ENCODE measurements around the gene PER1.

Gene PER1

DNA sequence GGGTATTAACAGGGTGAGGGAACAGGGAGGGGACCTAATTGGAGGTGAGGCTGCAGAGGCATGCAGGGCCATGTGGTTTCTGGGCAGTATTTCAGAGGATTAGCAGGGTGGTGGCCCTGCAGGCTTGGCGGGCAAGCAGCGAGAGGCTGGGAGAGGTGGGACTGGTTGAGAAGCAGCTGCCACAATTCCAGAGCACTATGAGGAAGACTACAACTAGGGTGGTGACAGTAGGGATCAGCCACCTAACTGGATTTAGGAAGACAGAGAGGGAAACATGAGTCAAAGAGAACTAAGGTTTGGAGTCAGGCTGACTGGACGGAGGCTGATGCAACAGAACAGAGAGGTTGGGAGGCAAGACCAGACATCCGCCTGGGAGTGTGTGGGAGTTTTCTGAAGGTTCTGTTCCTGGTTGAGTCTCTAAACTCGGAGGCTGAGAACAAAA is 46.2 kb downstream of the PER1 start:
- ChIA-PET POLR2A (no interaction called here), CTCF (interaction anchor here (2.1 to 2.3 kb wide), 2 partner anchors 13 to 45 kb away, joined by 6 to 8 read pairs; no protein-coding TSS in a partner anchor)
- TF ChIP-seq L3MBTL2 (conservative IDR thresholded peaks at IDR 0.05): no peak
- TF ChIP-seq HDGF (IDR thresholded peaks at IDR 0.05; ENCODE audit: borderline replicate concordance): no peak
- no peak for TF ChIP-seq FOXA1 (IDR thresholded peaks at IDR 0.05)
- no peak for TF ChIP-seq ELF4 (IDR thresholded peaks at IDR 0.05)
- no peak for TF ChIP-seq BHLHE40 (IDR thresholded peaks at IDR 0.05; ENCODE audit: borderline replicate concordance)
- TF ChIP-seq, protein P1, sequence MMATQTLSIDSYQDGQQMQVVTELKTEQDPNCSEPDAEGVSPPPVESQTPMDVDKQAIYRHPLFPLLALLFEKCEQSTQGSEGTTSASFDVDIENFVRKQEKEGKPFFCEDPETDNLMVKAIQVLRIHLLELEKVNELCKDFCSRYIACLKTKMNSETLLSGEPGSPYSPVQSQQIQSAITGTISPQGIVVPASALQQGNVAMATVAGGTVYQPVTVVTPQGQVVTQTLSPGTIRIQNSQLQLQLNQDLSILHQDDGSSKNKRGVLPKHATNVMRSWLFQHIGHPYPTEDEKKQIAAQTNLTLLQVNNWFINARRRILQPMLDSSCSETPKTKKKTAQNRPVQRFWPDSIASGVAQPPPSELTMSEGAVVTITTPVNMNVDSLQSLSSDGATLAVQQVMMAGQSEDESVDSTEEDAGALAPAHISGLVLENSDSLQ (IDR thresholded peaks at IDR 0.05): no peak
- no peak for TF ChIP-seq CTBP1 (IDR thresholded peaks at IDR 0.05; ENCODE audit: borderline replicate concordance)
- TF ChIP-seq ZNF384 (IDR thresholded peaks at IDR 0.05): no peak
- TF ChIP-seq SP1 (IDR thresholded peaks at IDR 0.05): no peak
- TF ChIP-seq TARDBP (IDR thresholded peaks at IDR 0.05): no peak
- TF ChIP-seq ARNT (IDR thresholded peaks at IDR 0.05): no peak
- TF ChIP-seq NFRKB (IDR thresholded peaks at IDR 0.05): no peak
- no peak for TF ChIP-seq SUZ12 (IDR thresholded peaks at IDR 0.05)
- no peak for TF ChIP-seq FOXK2 (IDR thresholded peaks at IDR 0.05)
- DNase-seq (ENCODE audit: extremely low spot score): no peak

DNA sequence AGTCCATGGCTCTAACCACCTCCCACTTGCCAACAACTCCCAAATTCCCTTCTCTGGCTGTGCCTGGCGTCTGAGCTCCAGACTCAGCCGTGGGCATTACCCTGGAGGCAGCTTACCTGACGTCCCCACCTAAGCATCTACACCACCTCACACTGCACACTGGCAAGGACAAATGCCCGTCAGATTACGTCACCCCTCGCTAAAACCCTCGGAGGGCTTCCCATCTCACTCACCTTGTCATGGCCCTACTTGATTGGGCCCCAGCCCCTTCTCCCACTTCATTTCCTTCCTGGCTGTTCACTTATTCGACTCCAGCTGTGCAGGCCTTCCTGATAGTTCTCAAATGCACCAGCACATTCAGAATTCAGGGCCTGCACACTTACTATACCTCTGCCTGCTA is 47.3 kb downstream of the PER1 start:
- ChIA-PET POLR2A (interaction anchor here (1.4 kb wide), 1 partner anchor 69 kb away, joined by 3 read pairs; no protein-coding TSS in a partner anchor), CTCF (interaction anchor here (1.2 to 2.3 kb wide), 4 partner anchors 11 to 44 kb away, joined by 6 to 9 read pairs (median 7); no protein-coding TSS in a partner anchor)
- no peak for TF ChIP-seq ELF4 (IDR thresholded peaks at IDR 0.05)

DNA sequence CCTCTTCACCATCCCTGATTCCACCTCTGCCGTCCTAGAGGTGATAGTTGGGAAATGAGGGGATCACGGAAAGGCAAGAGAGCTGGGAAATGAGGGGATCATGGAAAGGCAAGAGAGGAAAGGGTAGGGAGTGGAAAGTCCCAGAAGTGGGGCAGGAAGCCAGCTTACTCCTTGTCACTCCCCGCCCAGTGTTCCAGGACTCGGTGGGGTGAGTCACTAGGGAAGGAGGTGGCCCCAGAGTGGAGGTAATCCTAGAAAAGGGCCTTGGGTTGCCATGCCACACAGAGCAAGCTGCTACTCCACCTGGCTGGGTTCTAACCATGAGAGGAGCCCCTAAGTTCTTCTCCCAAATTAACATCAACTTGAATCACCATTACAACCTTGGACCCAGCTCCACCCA is 48.7 kb downstream of the PER1 start:
- no peak for DNase-seq (ENCODE audit: extremely low spot score)
- CTCF ChIA-PET: interaction anchor here (0.6 to 2.1 kb wide), 4 partner anchors 9 to 255 kb away, joined by 3 to 9 read pairs (median 6); no protein-coding TSS in a partner anchor
- TF ChIP-seq, protein P1 (IDR thresholded peaks at IDR 0.05): no peak
- no peak for TF ChIP-seq ELF4 (IDR thresholded peaks at IDR 0.05)
- no peak for TF ChIP-seq FOXK2 (IDR thresholded peaks at IDR 0.05)
- TF ChIP-seq FOXM1 (IDR thresholded peaks at IDR 0.05; ENCODE audit: borderline replicate concordance): no peak
- no peak for TF ChIP-seq ARNT (IDR thresholded peaks at IDR 0.05)
- no peak for TF ChIP-seq HDGF (IDR thresholded peaks at IDR 0.05; ENCODE audit: borderline replicate concordance)
- TF ChIP-seq SUZ12 (IDR thresholded peaks at IDR 0.05): no peak
- no peak for TF ChIP-seq L3MBTL2 (conservative IDR thresholded peaks at IDR 0.05)
- TF ChIP-seq FOXA1 (IDR thresholded peaks at IDR 0.05): no peak
- POLR2A ChIA-PET: interaction anchor here (1.4 kb wide), 1 partner anchor 70 kb away, joined by 3 read pairs; no protein-coding TSS in a partner anchor

More for the DNA sequence above, 47.3 kb downstream of the PER1 start:
- DNase-seq (ENCODE audit: extremely low spot score): no peak

DNA sequence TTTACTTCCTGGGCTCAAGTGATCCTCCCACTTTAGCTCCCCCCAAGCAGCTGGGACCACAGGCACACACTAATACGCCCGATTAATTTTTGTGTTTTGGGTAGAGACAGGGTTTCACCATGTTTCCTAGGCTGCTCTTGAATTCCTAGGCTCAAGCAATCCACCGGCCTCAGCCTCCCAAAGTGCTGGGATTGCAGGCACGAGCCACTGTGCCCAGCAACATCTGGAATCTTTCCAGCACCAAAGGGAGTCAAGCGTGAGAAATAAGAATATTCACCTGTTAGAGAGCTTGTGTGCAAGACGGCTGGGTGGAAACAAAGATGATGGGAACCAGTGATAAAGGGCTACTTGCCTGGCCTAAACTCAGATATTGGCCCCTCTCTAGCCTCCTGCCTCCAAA is 50.5 kb downstream of the PER1 start:
- ChIA-PET CTCF (no interaction called here), POLR2A (no interaction called here)
- no peak for DNase-seq (ENCODE audit: extremely low spot score)
- TF ChIP-seq NFRKB (IDR thresholded peaks at IDR 0.05) (no peak), FOXM1 (IDR thresholded peaks at IDR 0.05; ENCODE audit: borderline replicate concordance) (no peak), ELF4 (IDR thresholded peaks at IDR 0.05) (no peak), SP1 (IDR thresholded peaks at IDR 0.05) (no peak), FOXK2 (IDR thresholded peaks at IDR 0.05) (no peak)

DNA sequence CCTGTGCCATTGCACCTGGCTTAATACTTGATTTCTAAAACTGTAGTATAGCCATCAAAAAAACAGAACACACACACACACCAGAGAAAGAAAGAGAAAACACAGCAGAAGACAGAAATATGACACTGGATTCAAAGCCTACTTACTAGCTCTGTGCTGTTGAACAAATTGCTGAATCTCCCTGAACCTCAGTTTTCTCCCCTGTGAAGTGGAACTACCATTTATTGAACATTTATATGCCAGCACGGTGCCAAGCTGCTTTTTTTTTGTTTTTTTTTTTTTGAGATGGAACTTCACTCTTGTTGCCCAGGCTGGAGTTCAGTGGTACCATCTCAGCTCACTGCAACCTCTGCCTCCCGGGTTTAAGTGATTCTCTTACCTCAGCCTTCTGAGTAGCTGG is 51.4 kb downstream of the PER1 start:
- CTCF ChIA-PET: no interaction called here
- POLR2A ChIA-PET: no interaction called here
- TF ChIP-seq HDGF (IDR thresholded peaks at IDR 0.05; ENCODE audit: borderline replicate concordance) (no peak), FOXA1 (IDR thresholded peaks at IDR 0.05) (no peak), ZNF384 (IDR thresholded peaks at IDR 0.05) (no peak), FOXK2 (IDR thresholded peaks at IDR 0.05) (no peak), CTBP1 (IDR thresholded peaks at IDR 0.05; ENCODE audit: borderline replicate concordance) (no peak), SUZ12 (IDR thresholded peaks at IDR 0.05) (no peak), L3MBTL2 (conservative IDR thresholded peaks at IDR 0.05) (no peak), TARDBP (IDR thresholded peaks at IDR 0.05) (no peak), NFRKB (IDR thresholded peaks at IDR 0.05) (no peak), ARNT (IDR thresholded peaks at IDR 0.05) (no peak), ELF4 (IDR thresholded peaks at IDR 0.05) (no peak), BHLHE40 (IDR thresholded peaks at IDR 0.05; ENCODE audit: borderline replicate concordance) (no peak), SP1 (IDR thresholded peaks at IDR 0.05) (no peak), FOXM1 (IDR thresholded peaks at IDR 0.05; ENCODE audit: borderline replicate concordance) (no peak), LEF1 (IDR thresholded peaks at IDR 0.05; ENCODE audit: borderline replicate concordance) (no peak)
- TF ChIP-seq, protein P1 (IDR thresholded peaks at IDR 0.05): no peak
- DNase-seq (ENCODE audit: extremely low spot score): no peak

DNA sequence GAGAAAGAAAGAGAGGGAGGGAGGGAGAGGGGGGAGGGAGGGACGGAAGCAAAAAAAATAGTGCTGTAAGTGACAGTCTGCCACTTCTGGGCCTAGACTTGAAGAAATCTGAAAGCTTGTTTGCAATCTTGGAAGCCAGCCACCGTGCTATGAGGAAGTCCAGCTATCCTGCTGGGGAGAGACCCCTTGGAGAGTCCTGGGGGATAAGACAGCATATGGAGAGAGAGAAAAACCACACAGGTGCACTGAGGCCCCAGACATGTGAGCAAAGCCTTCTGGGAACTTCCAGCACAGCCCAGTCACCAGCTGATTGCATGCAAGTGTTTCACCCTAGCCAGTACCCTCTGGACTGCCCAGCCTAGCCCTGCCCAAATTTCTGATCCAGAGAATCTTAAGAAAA is 52.1 kb downstream of the PER1 start:
- POLR2A ChIA-PET: no interaction called here
- CTCF ChIA-PET: interaction anchor here (0.5 kb wide), 1 partner anchor 465 kb away, joined by 3 read pairs; no protein-coding TSS in a partner anchor

More for the DNA sequence above, 52.1 kb downstream of the PER1 start:
- DNase-seq (ENCODE audit: extremely low spot score): no peak
- no peak for TF ChIP-seq SP1 (IDR thresholded peaks at IDR 0.05)
- TF ChIP-seq FOXK2 (IDR thresholded peaks at IDR 0.05): no peak
- no peak for TF ChIP-seq FOXM1 (IDR thresholded peaks at IDR 0.05; ENCODE audit: borderline replicate concordance)
- no peak for TF ChIP-seq L3MBTL2 (conservative IDR thresholded peaks at IDR 0.05)
- TF ChIP-seq, protein P1 (IDR thresholded peaks at IDR 0.05): no peak
- TF ChIP-seq NFRKB (IDR thresholded peaks at IDR 0.05): no peak
- TF ChIP-seq HDGF (IDR thresholded peaks at IDR 0.05; ENCODE audit: borderline replicate concordance): no peak
- TF ChIP-seq BHLHE40 (IDR thresholded peaks at IDR 0.05; ENCODE audit: borderline replicate concordance): no peak
- no peak for TF ChIP-seq ARNT (IDR thresholded peaks at IDR 0.05)
- TF ChIP-seq LEF1 (IDR thresholded peaks at IDR 0.05; ENCODE audit: borderline replicate concordance): no peak
- no peak for TF ChIP-seq ZNF384 (IDR thresholded peaks at IDR 0.05)
- TF ChIP-seq FOXA1 (IDR thresholded peaks at IDR 0.05): no peak
